Activated T-cell treated with anti-CD3 and anti-CD28 coated beads for 1 hour (primary cell): ENCODE data around the gene YIPF1.
A peak's percentile ranks its signal among the peaks of the same experiment; 100 is the strongest.
"Not testable (repeated sequence)": the region's sequence is repeated elsewhere in the genome, so short reads cannot be mapped to it uniquely, and the experiment has no call there.

Experiments used
- DNase-seq: peaks from one replicate; pipeline ENCODE4 v3.0.0-alpha.2; 2020; ENCODE audit warnings: low read depth

YIPF1 gene

DNA sequence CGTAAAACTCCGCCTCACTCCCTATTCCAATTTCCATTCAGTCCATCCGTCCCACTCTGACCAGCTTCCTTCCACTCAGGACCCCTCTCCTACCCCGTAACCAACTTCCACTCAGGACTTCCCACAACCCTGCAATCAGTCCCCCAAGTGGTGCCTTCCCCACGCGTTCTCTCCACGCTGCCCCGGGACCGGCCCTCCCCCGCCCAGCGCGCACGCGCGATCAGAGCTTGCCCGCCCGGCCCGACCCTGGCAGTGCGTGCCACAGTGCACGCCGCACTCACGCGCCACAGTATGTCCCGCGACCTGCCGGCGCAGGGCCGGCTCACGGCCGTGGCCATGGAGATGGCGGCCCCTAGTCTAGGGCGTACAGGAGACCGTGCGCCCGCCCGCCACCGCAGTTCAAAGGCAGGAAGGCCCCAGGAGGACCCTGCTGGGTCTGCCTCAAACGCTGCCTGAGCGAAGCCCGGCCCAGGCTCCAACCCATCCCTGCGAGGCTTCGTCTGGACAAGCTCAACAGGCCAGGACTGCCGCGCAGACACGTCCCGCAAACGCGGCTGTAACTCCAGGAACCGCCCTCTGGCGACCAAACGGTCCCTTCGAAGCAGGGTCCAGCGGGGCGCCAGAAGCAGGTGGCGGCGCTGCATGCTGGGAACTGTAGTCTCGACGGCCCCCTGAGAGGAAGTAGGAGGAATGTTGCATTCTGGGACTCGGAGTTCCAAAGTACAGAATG, 51.5 kb downstream of the YIPF1 start, which contains the start of gene NDC1:
NDC1 (minus strand) TSS at position 373 of the 730 bp plus-strand sequence; CDS start at position 338, 35 bp downstream.
- DNase-seq: peak; percentile 72

GRCh38 chr1:53837646-53837923, 52.0 kb downstream of the YIPF1 start:
- DNase-seq: no peak

DNA sequence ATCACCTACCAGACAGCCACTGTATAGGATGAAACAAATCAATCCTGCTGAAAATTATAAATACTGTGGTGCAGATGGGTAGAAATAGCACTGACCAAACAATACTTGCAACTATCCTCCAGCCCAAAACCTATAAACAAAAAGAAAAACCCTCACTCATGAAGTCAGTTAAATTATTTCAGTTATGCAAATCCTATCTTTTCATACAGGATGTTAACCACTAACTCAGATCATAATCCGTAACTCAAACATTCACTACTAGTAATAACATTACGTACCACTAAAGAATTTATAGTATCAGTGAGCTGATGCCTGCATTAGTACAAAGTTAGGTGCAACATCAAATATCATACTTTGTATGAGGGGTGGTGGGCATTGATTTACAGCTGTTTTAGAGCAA, 54.1 kb downstream of the YIPF1 start:
- DNase-seq: no peak

GRCh38 chr1:53834776-53835175, 54.8 kb downstream of the YIPF1 start:
- no peak for DNase-seq

DNA sequence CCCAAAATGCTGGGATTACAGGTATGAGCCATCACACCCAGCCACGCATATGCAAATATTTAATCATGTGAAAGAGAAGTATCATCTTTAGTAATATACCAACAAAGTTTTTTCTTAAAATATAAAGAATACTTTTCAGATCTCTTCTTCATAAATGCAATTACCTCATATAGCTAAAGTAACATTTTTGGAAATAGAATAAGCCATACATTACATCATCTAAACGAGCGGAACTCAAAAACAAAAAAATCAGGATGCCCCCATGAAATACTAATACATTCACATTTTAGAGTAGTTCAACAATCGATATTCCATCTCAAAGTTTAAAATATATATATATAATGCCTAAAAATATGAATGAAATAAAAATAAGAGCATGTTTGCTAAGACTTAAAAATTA, 56.2 kb downstream of the YIPF1 start:
- DNase-seq: no peak

- DNase-seq: no peak
Observed at GRCh38 chr1:53826367-53826766, 63.2 kb downstream of the YIPF1 start.

- no peak for DNase-seq
Observed at GRCh38 chr1:53825306-53825705, 64.3 kb downstream of the YIPF1 start.

DNA sequence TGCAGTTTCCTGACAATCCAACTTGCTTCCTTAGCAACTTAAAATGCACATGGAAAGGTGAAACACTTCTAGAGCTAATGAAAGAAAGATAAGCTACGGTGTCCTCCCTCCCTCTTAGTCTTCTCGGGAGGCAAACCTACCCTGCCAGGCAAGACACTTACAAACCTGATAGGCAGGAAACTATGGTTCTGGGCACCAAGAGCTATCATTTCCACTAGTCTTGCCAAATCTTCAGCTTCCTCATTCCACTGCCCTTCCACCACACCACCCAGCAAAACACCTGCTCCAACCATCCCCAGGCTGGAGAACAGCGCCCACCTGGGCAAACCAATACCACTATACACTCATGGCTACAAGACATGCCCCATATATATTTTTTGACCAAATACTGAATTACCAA, 66.7 kb downstream of the YIPF1 start:
- no peak for DNase-seq

DNA sequence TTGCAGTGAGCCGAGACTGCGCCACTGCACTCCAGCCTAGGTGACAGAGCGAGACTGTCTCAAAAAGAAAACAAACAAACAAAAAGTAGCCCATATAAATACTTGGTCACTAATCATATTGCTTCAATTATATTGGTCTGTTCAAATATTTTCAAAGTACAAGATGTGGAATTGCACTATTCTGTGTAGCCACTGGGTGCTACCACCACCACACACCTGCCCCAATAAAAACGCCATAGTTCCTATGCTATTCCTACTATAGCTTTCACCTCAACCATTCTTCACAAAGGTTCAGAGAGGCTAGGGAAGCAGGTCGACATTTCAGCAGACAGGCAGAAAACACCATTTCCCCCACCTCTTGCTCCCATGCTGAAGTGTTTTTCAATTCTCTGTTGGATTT, 68.2 kb downstream of the YIPF1 start:
- DNase-seq: no peak

DNA sequence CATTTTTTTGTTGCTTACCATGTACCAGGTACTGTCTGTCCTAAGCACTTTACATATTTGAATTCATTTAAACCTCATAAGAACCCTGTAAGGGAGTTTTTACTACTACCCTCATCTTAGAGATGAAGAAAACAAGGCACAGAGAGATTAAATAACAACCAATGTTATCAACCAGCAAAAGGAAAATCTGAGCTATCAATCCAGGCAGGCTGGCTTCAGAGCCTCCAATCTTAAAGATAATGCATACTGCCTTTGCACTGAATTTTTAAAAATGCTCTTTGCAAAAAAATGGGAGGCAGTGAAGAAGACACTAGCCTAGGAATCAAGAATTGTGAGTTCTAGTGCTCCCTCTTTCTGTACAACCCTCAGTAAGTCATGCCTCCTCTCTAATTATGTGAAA, 70.2 kb downstream of the YIPF1 start:
- DNase-seq: no peak

GRCh38 chr1:53816584-53816983, 73.0 kb downstream of the YIPF1 start:
- DNase-seq: not testable (repeated sequence)

DNA sequence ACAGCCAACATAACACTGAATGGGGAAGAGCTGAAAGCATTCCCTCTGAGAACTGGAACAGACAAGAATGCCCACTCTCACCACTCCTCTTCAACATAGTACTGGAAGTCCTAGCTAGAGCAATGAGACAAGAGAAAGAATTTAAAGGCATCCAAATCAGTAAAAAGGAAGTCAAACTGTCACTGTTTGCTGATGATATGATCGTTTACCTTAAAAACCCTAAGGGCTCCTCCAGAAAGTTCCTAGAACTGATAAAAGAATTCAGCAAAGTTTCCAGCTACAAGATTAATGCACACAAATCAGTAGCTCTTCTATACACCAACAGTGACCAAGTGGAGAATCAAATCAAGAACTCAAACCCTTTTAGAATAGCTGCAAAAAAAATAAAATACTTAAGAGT, 74.1 kb downstream of the YIPF1 start:
- not testable (repeated sequence) for DNase-seq

DNA sequence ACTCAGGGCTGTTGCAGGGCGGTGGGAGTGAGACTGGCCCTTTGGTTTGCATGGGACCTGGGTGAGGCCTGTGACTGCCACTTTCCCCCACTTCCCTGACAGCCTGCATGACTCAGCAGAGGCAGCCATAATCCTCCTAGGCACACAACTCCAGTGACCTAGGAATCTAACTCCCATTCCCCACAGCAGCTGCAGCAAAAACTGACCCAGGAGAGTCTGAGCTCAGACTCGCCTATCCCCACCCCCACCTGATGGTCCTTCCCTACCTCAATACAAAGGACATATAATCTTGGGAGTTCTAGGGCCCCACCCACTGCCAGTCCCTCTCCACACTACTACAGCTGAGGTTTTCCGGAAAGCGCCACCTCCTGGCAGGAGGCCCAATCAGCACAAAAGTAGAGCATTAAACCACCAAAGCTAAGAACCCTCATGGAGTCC, 78.2 kb downstream of the YIPF1 start:
- DNase-seq: no peak

GRCh38 chr1:53810497-53810896, 79.1 kb downstream of the YIPF1 start:
- DNase-seq: no peak

GRCh38 chr1:53810007-53810406, 79.6 kb downstream of the YIPF1 start:
- DNase-seq: no peak

DNA sequence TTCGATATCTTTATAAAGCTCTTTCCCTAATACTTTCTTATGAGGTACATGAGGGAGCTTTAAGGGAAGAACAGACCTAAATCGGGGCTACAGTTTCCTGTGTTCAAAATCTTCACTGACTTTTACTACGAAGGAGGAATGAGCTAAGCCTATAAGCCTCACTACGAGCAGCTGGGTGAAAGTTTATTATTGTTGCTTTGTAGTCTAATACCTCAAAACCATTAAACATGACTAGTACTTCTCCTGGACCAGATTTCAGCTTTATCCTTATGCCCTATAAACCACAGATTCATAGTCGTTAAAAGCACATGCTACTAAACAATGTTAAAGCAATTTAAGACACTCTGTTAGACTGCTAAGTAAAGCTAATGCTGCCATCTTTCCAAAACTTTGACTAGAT, 81.7 kb downstream of the YIPF1 start:
- DNase-seq: no peak

- no peak for DNase-seq
Observed at GRCh38 chr1:53804791-53805505, 84.6 kb downstream of the YIPF1 start.

DNA sequence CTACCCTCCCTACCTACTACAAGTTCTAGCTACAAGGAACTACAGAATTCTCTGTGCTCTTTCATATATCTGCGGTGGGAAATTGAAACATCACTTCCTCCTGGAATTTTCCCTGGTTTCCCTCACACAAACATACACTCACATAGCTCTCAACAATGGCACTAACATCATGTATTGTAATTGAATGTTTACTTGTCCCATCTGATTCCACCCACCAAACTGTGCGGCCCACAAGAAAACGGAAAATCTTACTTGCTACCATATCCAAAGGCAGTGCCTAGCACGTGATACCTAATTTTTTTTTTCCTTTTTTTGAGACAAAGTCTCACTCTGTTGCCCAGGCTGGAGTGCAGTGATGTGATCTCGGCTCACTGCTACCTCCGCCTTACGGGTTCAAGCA, 85.4 kb downstream of the YIPF1 start:
- no peak for DNase-seq
